ENCODE results near the gene GPHA2.

Gene GPHA2

DNA sequence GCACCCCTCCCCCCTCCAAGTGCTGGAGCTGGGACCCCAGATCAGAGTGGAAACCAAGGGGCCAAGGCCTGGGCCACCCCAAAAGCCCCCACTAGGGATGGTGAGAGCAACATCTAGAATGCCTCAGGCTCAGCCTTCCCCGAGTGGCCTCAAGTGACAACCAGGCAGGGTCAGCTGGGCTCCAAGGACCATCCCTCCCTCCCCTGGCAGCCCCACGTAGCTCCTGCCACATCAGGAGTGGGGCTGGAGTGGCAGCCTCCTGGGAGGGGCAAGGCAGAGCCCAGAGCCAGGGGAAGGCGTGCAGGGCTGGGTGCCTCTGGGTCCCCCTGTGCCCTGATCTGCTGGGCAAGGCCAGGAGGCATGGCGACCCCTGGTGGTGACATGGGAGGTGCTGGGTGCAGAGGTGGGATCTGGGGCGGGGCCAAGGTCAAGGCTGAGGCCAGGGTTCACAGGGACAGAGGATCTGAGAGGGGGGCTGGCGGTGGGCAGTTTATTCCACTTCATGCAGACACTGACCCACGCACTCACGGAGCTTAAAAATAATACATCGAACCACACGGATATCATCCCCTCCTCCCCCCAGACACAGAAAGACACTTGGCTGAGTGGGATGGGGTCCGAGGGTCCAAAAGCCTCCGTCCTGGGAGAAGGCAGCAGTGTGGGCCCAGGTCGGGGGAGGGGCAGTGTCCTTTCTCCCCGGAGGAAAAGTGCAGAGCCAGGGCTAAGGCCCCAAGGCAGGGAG lies 41.5 kb downstream of the GPHA2 start:
- no peaks in the 10 kb centered on the region for H3K27me3 ChIP-seq (replicated peaks; ENCODE audit: insufficient read depth, low read length)
- no peak overlapping the region for H3K4me2 ChIP-seq (ENCODE audit: low read depth, low read length)
- no peaks in the 10 kb centered on the region for H3K9me2 ChIP-seq (replicated peaks; ENCODE audit: insufficient read depth, low read length)
- H4K20me1 ChIP-seq (ENCODE audit: insufficient read depth, low read length), result no peaks in the 10 kb centered on the region
- H3K9ac ChIP-seq (ENCODE audit: low read length), result no peak overlapping the region
- no peaks in the 10 kb centered on the region for H3K4me1 ChIP-seq (ENCODE audit: low read length)
- H2AFZ ChIP-seq (ENCODE audit: low read length), result no peak overlapping the region
- H3K27ac ChIP-seq (ENCODE audit: low read length), result no peak overlapping the region
- no peak for TF ChIP-seq EZH2 (optimal IDR thresholded peaks at IDR 0.05; ENCODE audit: low read depth, low read length)
- TF ChIP-seq, protein P1, sequence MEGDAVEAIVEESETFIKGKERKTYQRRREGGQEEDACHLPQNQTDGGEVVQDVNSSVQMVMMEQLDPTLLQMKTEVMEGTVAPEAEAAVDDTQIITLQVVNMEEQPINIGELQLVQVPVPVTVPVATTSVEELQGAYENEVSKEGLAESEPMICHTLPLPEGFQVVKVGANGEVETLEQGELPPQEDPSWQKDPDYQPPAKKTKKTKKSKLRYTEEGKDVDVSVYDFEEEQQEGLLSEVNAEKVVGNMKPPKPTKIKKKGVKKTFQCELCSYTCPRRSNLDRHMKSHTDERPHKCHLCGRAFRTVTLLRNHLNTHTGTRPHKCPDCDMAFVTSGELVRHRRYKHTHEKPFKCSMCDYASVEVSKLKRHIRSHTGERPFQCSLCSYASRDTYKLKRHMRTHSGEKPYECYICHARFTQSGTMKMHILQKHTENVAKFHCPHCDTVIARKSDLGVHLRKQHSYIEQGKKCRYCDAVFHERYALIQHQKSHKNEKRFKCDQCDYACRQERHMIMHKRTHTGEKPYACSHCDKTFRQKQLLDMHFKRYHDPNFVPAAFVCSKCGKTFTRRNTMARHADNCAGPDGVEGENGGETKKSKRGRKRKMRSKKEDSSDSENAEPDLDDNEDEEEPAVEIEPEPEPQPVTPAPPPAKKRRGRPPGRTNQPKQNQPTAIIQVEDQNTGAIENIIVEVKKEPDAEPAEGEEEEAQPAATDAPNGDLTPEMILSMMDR (IDR thresholded peaks at IDR 0.05; ENCODE audit: low read length), result peak; percentile 95
- no peak for TF ChIP-seq EZH2phosphoT487 (IDR thresholded peaks at IDR 0.05; ENCODE audit: low read length)
- H3K4me3 ChIP-seq (ENCODE audit: low read length), result no peak overlapping the region
- H3K79me2 ChIP-seq (ENCODE audit: low read length), result no peaks in the 10 kb centered on the region
- H3K9me3 ChIP-seq (replicated peaks; ENCODE audit: insufficient read depth, low read length), result no peaks in the 10 kb centered on the region
- H3K36me3 ChIP-seq (replicated peaks; ENCODE audit: insufficient read depth, low read length), result no peaks in the 10 kb centered on the region
- no peaks in the 10 kb centered on the region for H3F3A ChIP-seq (ENCODE audit: insufficient read depth, low read length)
- peak; percentile 73 for DNase-seq

DNA sequence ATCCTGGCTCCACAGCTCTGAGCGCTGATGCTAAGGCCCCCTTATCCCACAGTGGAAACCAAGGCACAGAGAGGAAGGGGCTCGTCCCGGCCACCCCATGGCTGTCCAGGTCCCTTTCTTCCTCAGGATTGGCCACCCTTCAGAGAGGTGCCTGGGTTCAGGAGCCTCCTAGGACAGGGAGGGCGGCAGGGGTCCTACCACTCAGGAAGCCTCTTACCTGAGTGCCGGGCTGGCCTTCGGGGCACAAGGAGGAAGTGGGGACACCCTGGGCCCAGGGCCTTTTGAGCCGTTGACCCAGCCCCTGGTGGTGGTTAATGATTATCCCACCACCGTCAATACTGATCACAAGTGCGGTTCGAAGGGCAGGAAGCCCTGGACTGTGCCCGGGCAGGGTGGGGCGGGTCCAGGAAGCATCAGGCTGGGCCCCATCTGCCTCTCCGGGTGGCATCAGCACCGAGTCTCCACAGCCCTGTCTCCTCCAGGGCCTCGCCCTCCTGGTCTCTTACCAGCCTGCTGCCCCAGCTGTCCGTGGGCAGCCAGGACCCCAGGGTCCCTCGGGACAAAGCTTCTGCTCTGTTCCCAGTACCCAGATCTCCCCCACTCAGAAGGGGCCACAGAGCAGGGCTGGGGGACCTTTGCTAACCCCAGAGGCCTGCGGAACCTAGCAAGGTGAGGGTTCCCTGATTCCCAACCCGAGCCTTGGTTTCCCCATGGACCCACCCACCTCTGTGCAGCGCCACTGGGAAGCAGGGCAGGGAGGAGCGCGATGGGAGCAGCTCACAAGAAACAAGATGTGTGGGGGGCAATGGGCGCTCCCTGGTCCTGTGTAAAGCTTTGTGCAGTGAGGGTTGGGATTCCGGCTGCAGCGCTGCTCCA lies 42.3 kb downstream of the GPHA2 start:
- H2AFZ ChIP-seq (ENCODE audit: low read length), result no peak overlapping the region
- H3K9ac ChIP-seq (ENCODE audit: low read length), result no peak overlapping the region
- DNase-seq, result no peak
- H3F3A ChIP-seq (ENCODE audit: insufficient read depth, low read length), result no peaks in the 10 kb centered on the region
- TF ChIP-seq, protein P1 (IDR thresholded peaks at IDR 0.05; ENCODE audit: low read length), result no peak
- TF ChIP-seq EZH2phosphoT487 (IDR thresholded peaks at IDR 0.05; ENCODE audit: low read length), result no peak
- TF ChIP-seq EZH2 (optimal IDR thresholded peaks at IDR 0.05; ENCODE audit: low read depth, low read length), result no peak
- H3K4me2 ChIP-seq (ENCODE audit: low read depth, low read length), result no peak overlapping the region
- no peaks in the 10 kb centered on the region for H4K20me1 ChIP-seq (ENCODE audit: insufficient read depth, low read length)
- no peaks in the 10 kb centered on the region for H3K9me3 ChIP-seq (replicated peaks; ENCODE audit: insufficient read depth, low read length)
- no peaks in the 10 kb centered on the region for H3K9me2 ChIP-seq (replicated peaks; ENCODE audit: insufficient read depth, low read length)
- no peaks in the 10 kb centered on the region for H3K36me3 ChIP-seq (replicated peaks; ENCODE audit: insufficient read depth, low read length)
- H3K79me2 ChIP-seq (ENCODE audit: low read length), result no peaks in the 10 kb centered on the region
- no peaks in the 10 kb centered on the region for H3K27me3 ChIP-seq (replicated peaks; ENCODE audit: insufficient read depth, low read length)
- H3K4me1 ChIP-seq (ENCODE audit: low read length), result no peaks in the 10 kb centered on the region
- H3K4me3 ChIP-seq (ENCODE audit: low read length), result no peak overlapping the region
- H3K27ac ChIP-seq (ENCODE audit: low read length), result no peak overlapping the region

DNA sequence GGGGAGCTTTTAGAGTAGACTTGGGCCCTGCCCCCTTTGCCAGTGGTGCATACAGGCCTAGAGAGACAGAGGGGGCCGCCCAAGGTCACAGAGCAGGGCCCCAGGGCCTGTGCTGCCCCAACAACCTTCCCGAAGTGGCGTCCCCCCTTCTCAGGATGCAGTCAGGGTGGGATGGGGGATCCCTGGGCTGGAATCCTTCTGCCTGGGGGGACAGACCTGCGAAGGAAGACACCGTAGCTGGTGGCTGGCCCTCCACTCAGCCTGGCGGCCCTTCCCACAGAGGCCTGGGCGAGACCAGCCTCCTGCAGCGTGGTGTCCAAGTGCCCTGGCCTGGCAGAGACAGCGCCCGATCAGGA lies 42.9 kb downstream of the GPHA2 start:
- no peak overlapping the region for H3K9ac ChIP-seq (ENCODE audit: low read length)
- H3K79me2 ChIP-seq (ENCODE audit: low read length), result no peaks in the 10 kb centered on the region
- no peak for TF ChIP-seq EZH2 (optimal IDR thresholded peaks at IDR 0.05; ENCODE audit: low read depth, low read length)
- TF ChIP-seq, protein P1 (IDR thresholded peaks at IDR 0.05; ENCODE audit: low read length), result no peak
- no peak for TF ChIP-seq EZH2phosphoT487 (IDR thresholded peaks at IDR 0.05; ENCODE audit: low read length)
- no peak for DNase-seq
- H3K4me1 ChIP-seq (ENCODE audit: low read length), result 0 out of 2 replicates have a peak, but pooled peaks cover 2% of the 10 kb centered on the region
- no peaks in the 10 kb centered on the region for H3K9me2 ChIP-seq (replicated peaks; ENCODE audit: insufficient read depth, low read length)
- no peaks in the 10 kb centered on the region for H3K9me3 ChIP-seq (replicated peaks; ENCODE audit: insufficient read depth, low read length)
- no peaks in the 10 kb centered on the region for H4K20me1 ChIP-seq (ENCODE audit: insufficient read depth, low read length)
- H3K27me3 ChIP-seq (replicated peaks; ENCODE audit: insufficient read depth, low read length), result no peaks in the 10 kb centered on the region
- no peaks in the 10 kb centered on the region for H3K36me3 ChIP-seq (replicated peaks; ENCODE audit: insufficient read depth, low read length)
- no peak overlapping the region for H3K4me3 ChIP-seq (ENCODE audit: low read length)
- H3F3A ChIP-seq (ENCODE audit: insufficient read depth, low read length), result no peaks in the 10 kb centered on the region
- no peak overlapping the region for H3K4me2 ChIP-seq (ENCODE audit: low read depth, low read length)
- H2AFZ ChIP-seq (ENCODE audit: low read length), result no peak overlapping the region
- no peak overlapping the region for H3K27ac ChIP-seq (ENCODE audit: low read length)
